HG02970 (cell line): ENCODE results near the gene CTNND2.
"Not testable (repeated sequence)": the region's sequence is repeated elsewhere in the genome, so short reads cannot be mapped to it uniquely, and the experiment has no call there.

Experiments
- ATAC-seq: cut with Tn5 transposase; IDR thresholded peaks from one replicate; pipeline ENCODE4 v1.9.1; 2021; ENCODE audit warnings: mild to moderate bottlenecking, moderate library complexity, moderate number of reproducible peaks; ENCODE audit not compliant: unreplicated experiment, low FRiP score

Gene CTNND2

GRCh38 chr5:11069041-11069440, 835.2 kb downstream of the CTNND2 start:
- no peak for ATAC-seq

GRCh38 chr5:11065723-11066122, 838.5 kb downstream of the CTNND2 start:
- not testable (repeated sequence) for ATAC-seq

GRCh38 chr5:11064763-11065450, 839.3 kb downstream of the CTNND2 start:
- no peak for ATAC-seq

GRCh38 chr5:11062397-11062796, 841.8 kb downstream of the CTNND2 start:
- no peak for ATAC-seq

GRCh38 chr5:11056560-11056959, 847.7 kb downstream of the CTNND2 start:
- ATAC-seq = no peak

- no peak for ATAC-seq
Measured at GRCh38 chr5:11054014-11054413, 850.2 kb downstream of the CTNND2 start.

GRCh38 chr5:11052871-11053270, 851.4 kb downstream of the CTNND2 start:
- no peak for ATAC-seq

GRCh38 chr5:11050596-11051304, 853.5 kb downstream of the CTNND2 start:
- no peak for ATAC-seq

GRCh38 chr5:11048760-11049159, 855.5 kb downstream of the CTNND2 start:
- no peak for ATAC-seq

GRCh38 chr5:11047625-11048024, 856.6 kb downstream of the CTNND2 start:
- ATAC-seq = no peak

GRCh38 chr5:11047030-11047429, 857.2 kb downstream of the CTNND2 start:
- ATAC-seq = no peak

GRCh38 chr5:11046160-11046559, 858.1 kb downstream of the CTNND2 start:
- ATAC-seq = no peak

- no peak for ATAC-seq
Measured at GRCh38 chr5:11045411-11045810, 858.8 kb downstream of the CTNND2 start.

GRCh38 chr5:11044581-11044980, 859.7 kb downstream of the CTNND2 start:
- no peak for ATAC-seq

- ATAC-seq = no peak
Measured at GRCh38 chr5:11043881-11044280, 860.4 kb downstream of the CTNND2 start.

GRCh38 chr5:11040345-11040744, 863.9 kb downstream of the CTNND2 start:
- no peak for ATAC-seq

GRCh38 chr5:11038772-11039171, 865.5 kb downstream of the CTNND2 start:
- no peak for ATAC-seq

GRCh38 chr5:11037941-11038340, 866.3 kb downstream of the CTNND2 start:
- no peak for ATAC-seq

GRCh38 chr5:11037080-11037479, 867.2 kb downstream of the CTNND2 start:
- no peak for ATAC-seq

- ATAC-seq = no peak
Measured at GRCh38 chr5:11030671-11031070, 873.6 kb downstream of the CTNND2 start.

- ATAC-seq = no peak
Measured at GRCh38 chr5:11027660-11028059, 876.6 kb downstream of the CTNND2 start.

- ATAC-seq = no peak
Measured at GRCh38 chr5:11026543-11026942, 877.7 kb downstream of the CTNND2 start.
